22Rv1 (cell line): ENCODE measurements around the gene SLC25A34.

Experiments
- ZFX ChIP-seq: fragments of 450-650 bp; IDR thresholded peaks from 2 replicates; pipeline ENCODE4 v1.6.1; 2017; ENCODE audit warnings: antibody characterized with exemption, borderline replicate concordance
- TF ChIP-seq, protein P1 (sequence below): fragments of 450-650 bp; IDR thresholded peaks from 2 replicates; pipeline ENCODE4 v1.5.1; 2017; ENCODE audit warnings: mild to moderate bottlenecking

DNA sequence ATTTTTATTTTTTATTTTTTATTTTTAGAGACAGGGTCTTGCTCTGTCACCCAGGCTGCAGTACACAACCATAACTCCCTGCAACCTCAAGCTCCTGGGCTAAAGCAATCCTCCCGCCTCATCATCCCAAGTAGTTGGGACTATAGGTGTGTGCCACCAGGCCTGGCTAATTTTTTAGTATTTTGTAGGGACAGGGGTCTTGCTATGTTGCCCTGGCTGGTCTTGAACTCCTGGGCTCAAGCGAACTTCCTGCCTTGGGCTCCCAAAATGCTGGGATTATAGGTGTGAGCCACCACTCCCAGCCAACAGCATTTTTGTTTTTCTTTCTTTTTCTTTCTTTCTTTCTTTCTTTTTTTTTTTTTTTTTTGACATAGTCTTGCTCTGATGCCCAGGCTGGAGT, 37.9 kb upstream of the SLC25A34 start:
- TF ChIP-seq, protein P1, sequence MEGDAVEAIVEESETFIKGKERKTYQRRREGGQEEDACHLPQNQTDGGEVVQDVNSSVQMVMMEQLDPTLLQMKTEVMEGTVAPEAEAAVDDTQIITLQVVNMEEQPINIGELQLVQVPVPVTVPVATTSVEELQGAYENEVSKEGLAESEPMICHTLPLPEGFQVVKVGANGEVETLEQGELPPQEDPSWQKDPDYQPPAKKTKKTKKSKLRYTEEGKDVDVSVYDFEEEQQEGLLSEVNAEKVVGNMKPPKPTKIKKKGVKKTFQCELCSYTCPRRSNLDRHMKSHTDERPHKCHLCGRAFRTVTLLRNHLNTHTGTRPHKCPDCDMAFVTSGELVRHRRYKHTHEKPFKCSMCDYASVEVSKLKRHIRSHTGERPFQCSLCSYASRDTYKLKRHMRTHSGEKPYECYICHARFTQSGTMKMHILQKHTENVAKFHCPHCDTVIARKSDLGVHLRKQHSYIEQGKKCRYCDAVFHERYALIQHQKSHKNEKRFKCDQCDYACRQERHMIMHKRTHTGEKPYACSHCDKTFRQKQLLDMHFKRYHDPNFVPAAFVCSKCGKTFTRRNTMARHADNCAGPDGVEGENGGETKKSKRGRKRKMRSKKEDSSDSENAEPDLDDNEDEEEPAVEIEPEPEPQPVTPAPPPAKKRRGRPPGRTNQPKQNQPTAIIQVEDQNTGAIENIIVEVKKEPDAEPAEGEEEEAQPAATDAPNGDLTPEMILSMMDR, result no peak
- TF ChIP-seq ZFX, result no peak
